Keratinocyte (primary cell): Measurements from ENCODE around the gene ATF6B. TPM values are rescaled to one million over a fixed set of nuclear protein-coding genes. Genes with fewer than 3 reads are reported as not detected.

Source experiments
- DNase-seq: peaks from one replicate; pipeline ENCODE4 v3.0.0-alpha.2; 2011; ENCODE audit warnings: low read depth, missing footprints, low spot score
- FAIRE-seq: peaks from 2 replicates; lab custom pipeline; 2011; peaks lifted over from hg19 to GRCh38; lab: Jason Lieb, UNC
- H2AFZ ChIP-seq: 2 replicates; pipeline ENCODE4 v1.6.0; 2012; ENCODE audit warnings: low read length, control low read depth, inconsistent platforms; ENCODE audit not compliant: control insufficient read depth
- H3K27ac ChIP-seq: 2 replicates; pipeline ENCODE4 v1.5.1; 2011; ENCODE audit warnings: low read length; ENCODE audit not compliant: control insufficient read depth, insufficient read depth
- H3K27me3 ChIP-seq: 3 replicates; pipeline ENCODE4 v1.6.0; 2011; ENCODE audit warnings: low read length; ENCODE audit not compliant: control insufficient read depth, insufficient read depth; ENCODE audit errors: extremely low read depth
- H3K36me3 ChIP-seq, 2 experiments: 2 replicates in 1 of 2; 3 replicates in 1 of 2; pipeline ENCODE4 v1.5.1; 2011; ENCODE audit warnings: low read length in 2 of 2, mild to moderate bottlenecking in 1 of 2; ENCODE audit not compliant: control insufficient read depth in 2 of 2, insufficient read depth in 2 of 2; ENCODE audit errors: extremely low read depth in 1 of 2
- H3K4me1 ChIP-seq: 3 replicates; pipeline ENCODE4 v1.5.1; 2011; ENCODE audit warnings: low read length; ENCODE audit not compliant: control insufficient read depth, insufficient read depth; ENCODE audit errors: extremely low read depth
- H3K4me2 ChIP-seq: 3 replicates; pipeline ENCODE4 v1.6.0; 2011; ENCODE audit warnings: low read depth, low read length; ENCODE audit not compliant: control insufficient read depth, insufficient read depth; ENCODE audit errors: extremely low read depth
- H3K4me3 ChIP-seq, 3 experiments: fragments of 200-600 bp in 1 of 3; sonication (generic) in 1 of 3; 2 replicates in 2 of 3; 3 replicates in 1 of 3; pipeline ENCODE4 v1.5.1; 2011 to 2016; ENCODE audit warnings: low read length in 3 of 3, mild to moderate bottlenecking in 3 of 3, control low read depth in 2 of 3, inconsistent platforms in 1 of 3, low read depth in 1 of 3, mixed read lengths in 1 of 3, mixed run types in 1 of 3, moderate library complexity in 1 of 3; ENCODE audit not compliant: control insufficient read depth in 2 of 3, insufficient read depth in 2 of 3; ENCODE audit errors: extremely low read depth in 1 of 3
- H3K79me2 ChIP-seq: 2 replicates; pipeline ENCODE4 v1.6.0; 2012; ENCODE audit warnings: low read length; ENCODE audit not compliant: control insufficient read depth, insufficient read depth
- H3K9ac ChIP-seq: 3 replicates; pipeline ENCODE4 v1.6.0; 2011; ENCODE audit warnings: low read length; ENCODE audit not compliant: control insufficient read depth, insufficient read depth; ENCODE audit errors: extremely low read depth
- H3K9me1 ChIP-seq: 3 replicates; pipeline ENCODE4 v1.6.0; 2011; ENCODE audit warnings: low read length; ENCODE audit not compliant: control insufficient read depth, insufficient read depth; ENCODE audit errors: extremely low read depth
- H3K9me3 ChIP-seq: 2 replicates; pipeline ENCODE4 v1.5.1; 2012; ENCODE audit warnings: low read depth, low read length; ENCODE audit not compliant: control insufficient read depth
- H4K20me1 ChIP-seq: 3 replicates; pipeline ENCODE4 v1.6.0; 2011; ENCODE audit warnings: low read length; ENCODE audit not compliant: control insufficient read depth, insufficient read depth; ENCODE audit errors: extremely low read depth
- EZH2 ChIP-seq: IDR thresholded peaks from one replicate; pipeline ENCODE4 v1.6.1; 2012; ENCODE audit warnings: inconsistent platforms, mild to moderate bottlenecking, low read length, moderate library complexity
- dilution Hi-C: fragments of 300-500 bp; cut with MboI; formaldehyde crosslinking; loops from one replicate; pipeline ENCODE4 v1.7.0; 2020; ENCODE audit warnings: low sequenced_read_pairs; ENCODE audit not compliant: extremely low pct_ligation_motif_present
- polyA plus RNA-seq, 5 experiments: library from polyadenylated mRNA; depleted of rRNA in 3 of 5; stranded (reverse) in 3 of 5; stranded (forward) in 1 of 5; unstranded in 1 of 5; fragments of >200 nt; gene quantifications; 1 replicate in 1 of 5; 2 replicates in 3 of 5; 3 replicates in 1 of 5; pipeline versions ENCODE4 v1.2.1 to v1.2.3, GENCODE V29; 2011 to 2012; ENCODE audit warnings: missing spikeins in 2 of 5, low read depth in 1 of 5, low replicate concordance in 1 of 5
- TF ChIP-seq, protein P1 (sequence below), 3 experiments: IDR thresholded peaks in 1 of 3; conservative IDR thresholded peaks in 1 of 3; optimal IDR thresholded peaks in 1 of 3; 2 replicates in 2 of 3; 3 replicates in 1 of 3; pipeline versions ENCODE3 to v1.5.1; 2011; ENCODE audit warnings: low read length in 3 of 3, mild to moderate bottlenecking in 3 of 3, moderate library complexity in 2 of 3, control low read depth in 1 of 3, inconsistent platforms in 1 of 3; ENCODE audit not compliant: insufficient read depth in 2 of 3; ENCODE audit errors: extremely low read depth in 1 of 3

Gene ATF6B
- polyA plus RNA-seq, 1 donor (not counting 4 experiments of a cell fraction or from before 2014, with no cell fraction given), result 30.4 TPM

DNA sequence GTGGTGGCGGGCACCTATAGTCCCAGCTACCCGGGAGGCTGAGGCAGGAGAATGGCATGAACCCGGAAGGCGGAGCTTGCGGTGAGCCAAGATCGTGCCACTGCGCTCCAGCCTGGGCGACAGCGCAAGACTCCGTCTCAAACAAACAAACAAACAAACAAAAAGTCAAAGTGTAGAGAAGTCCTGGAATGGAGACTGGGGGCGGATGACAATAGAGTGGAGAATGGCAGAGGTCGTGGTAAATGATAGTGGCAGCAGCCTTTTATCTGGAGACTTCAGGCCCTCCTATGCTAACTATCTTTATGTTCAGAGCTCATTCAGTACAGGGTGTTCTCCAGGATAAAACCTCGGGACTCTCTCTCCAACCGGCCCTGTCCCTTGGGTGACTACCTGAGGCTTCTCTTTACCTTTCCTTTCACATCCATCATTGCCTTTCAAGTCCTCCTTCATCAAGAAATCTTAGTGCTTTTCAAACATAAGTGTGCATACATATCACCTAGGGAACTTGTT, 3.4 kb upstream of the ATF6B start:
- Histone ChIP-seq H3K9me1 (no peaks in the 10 kb centered on the region), H4K20me1 (no peaks in the 10 kb centered on the region), H3K27ac (no peak overlapping the region), H3K36me3 (no peaks in the 10 kb centered on the region), H3K9me3 (no peaks in the 10 kb centered on the region), H3K4me2 (no peak overlapping the region), H3K79me2 (peaks cover 18% of the 10 kb centered on the region), H3K9ac (no peak overlapping the region), H3K4me3 (no peak overlapping the region), H3K4me1 (peaks cover 23% of the 10 kb centered on the region), H3K27me3 (no peaks in the 10 kb centered on the region), H2AFZ (no peak overlapping the region)
- dilution Hi-C loops, result no loop called here
- DNase-seq, result no peak
- no peak for FAIRE-seq
- TF ChIP-seq, protein P1, sequence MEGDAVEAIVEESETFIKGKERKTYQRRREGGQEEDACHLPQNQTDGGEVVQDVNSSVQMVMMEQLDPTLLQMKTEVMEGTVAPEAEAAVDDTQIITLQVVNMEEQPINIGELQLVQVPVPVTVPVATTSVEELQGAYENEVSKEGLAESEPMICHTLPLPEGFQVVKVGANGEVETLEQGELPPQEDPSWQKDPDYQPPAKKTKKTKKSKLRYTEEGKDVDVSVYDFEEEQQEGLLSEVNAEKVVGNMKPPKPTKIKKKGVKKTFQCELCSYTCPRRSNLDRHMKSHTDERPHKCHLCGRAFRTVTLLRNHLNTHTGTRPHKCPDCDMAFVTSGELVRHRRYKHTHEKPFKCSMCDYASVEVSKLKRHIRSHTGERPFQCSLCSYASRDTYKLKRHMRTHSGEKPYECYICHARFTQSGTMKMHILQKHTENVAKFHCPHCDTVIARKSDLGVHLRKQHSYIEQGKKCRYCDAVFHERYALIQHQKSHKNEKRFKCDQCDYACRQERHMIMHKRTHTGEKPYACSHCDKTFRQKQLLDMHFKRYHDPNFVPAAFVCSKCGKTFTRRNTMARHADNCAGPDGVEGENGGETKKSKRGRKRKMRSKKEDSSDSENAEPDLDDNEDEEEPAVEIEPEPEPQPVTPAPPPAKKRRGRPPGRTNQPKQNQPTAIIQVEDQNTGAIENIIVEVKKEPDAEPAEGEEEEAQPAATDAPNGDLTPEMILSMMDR (optimal IDR thresholded peaks at IDR 0.05 in 1 of 3, IDR thresholded peaks at IDR 0.05 in 1 of 3, conservative IDR thresholded peaks at IDR 0.05 in 1 of 3; ENCODE audit: extremely low read depth in 1 of 3, insufficient read depth in 2 of 3, low read length in 3 of 3), result no peak
- TF ChIP-seq EZH2, result no peak

DNA sequence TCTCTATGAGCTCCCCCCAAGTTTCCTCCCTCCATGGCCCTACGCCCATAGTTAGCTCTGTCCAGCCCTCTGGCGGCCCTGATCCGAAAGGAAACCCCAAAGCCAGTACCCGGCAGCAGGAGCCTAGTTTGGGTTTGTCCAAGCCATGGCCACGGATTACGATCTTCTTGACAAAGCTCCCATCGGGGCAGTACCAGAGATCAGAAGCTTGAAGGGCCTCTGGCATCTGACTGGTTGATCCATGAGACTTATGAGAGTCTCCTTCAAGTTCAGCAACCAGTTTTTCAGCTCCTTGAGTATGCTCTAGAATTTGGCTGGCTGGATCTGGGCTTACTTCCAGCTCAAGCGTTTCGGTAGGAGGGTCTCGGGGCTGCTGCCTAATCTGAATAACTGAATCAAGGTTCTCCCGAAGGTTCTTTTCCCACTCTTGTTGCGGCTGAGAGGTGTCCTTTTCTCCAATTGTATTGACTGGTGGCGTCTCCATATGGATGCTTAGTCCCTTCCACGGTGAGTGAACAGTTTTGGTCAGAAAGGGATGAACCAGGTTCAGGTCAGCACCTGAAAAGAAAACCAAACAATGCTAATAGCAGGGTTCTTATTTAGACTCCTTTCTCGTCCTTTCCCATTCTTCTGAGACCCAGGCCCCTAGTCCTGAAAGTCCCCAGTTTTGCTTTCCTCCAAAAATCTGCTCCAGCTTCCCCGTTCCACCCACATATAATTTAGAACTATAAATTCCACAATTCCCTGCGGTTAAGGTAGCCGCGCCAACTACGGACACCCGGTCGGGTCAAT, 1.4 kb upstream of the ATF6B start:
- peak overlapping the region; percentile 60 to 89 (median 78) for H3K4me3 ChIP-seq
- FAIRE-seq (no peak), DNase-seq (no peak)
- peak overlapping the region; percentile 83 for H2AFZ ChIP-seq
- dilution Hi-C loops, result no loop called here
- peaks cover 18% of the 10 kb centered on the region for H3K79me2 ChIP-seq
- H3K9ac ChIP-seq, result peak overlapping the region; percentile 75
- no peaks in the 10 kb centered on the region for H3K9me3 ChIP-seq
- H4K20me1 ChIP-seq, result no peaks in the 10 kb centered on the region
- H3K4me2 ChIP-seq, result peak overlapping the region; percentile 76
- peak overlapping the region; percentile 58 for H3K27ac ChIP-seq
- TF ChIP-seq, protein P1 (optimal IDR thresholded peaks at IDR 0.05 in 1 of 3, IDR thresholded peaks at IDR 0.05 in 1 of 3, conservative IDR thresholded peaks at IDR 0.05 in 1 of 3; ENCODE audit: extremely low read depth in 1 of 3, insufficient read depth in 2 of 3, low read length in 3 of 3), result no peak
- no peak for TF ChIP-seq EZH2
- H3K4me1 ChIP-seq, result peaks cover 23% of the 10 kb centered on the region
- no peaks in the 10 kb centered on the region for H3K36me3 ChIP-seq
- H3K9me1 ChIP-seq, result no peaks in the 10 kb centered on the region
- H3K27me3 ChIP-seq, result no peaks in the 10 kb centered on the region
